Astrocyte of the hippocampus (primary cell): ENCODE measurements around the gene FOXQ1.
"Not testable (repeated sequence)": the region's sequence is repeated elsewhere in the genome, so short reads cannot be mapped to it uniquely, and the experiment has no call there.

Experiments
- DNase-seq: peaks from one replicate; pipeline ENCODE4 v3.0.0; 2011; ENCODE audit warnings: low read depth, low spot score

FOXQ1 gene

DNA sequence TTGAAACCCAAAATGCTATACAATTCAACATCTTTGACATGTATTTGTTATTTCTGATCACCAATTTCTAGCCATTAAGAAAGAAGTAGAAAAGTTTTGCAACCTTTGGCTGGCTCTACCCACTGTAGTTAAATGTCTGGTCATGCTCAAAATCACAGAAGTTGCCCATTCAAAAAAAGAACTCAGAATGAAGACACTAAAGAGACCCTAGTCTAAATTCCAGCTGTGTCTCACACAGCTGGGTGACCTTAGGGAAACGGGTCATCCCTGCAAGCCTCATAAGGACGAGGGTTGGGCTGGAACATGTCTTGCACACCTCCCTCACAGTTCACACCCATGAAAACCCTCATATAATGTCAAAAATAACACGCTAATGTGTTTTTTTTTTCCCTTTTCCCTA is 10.3 kb downstream of the FOXQ1 start:
- DNase-seq: no peak

DNA sequence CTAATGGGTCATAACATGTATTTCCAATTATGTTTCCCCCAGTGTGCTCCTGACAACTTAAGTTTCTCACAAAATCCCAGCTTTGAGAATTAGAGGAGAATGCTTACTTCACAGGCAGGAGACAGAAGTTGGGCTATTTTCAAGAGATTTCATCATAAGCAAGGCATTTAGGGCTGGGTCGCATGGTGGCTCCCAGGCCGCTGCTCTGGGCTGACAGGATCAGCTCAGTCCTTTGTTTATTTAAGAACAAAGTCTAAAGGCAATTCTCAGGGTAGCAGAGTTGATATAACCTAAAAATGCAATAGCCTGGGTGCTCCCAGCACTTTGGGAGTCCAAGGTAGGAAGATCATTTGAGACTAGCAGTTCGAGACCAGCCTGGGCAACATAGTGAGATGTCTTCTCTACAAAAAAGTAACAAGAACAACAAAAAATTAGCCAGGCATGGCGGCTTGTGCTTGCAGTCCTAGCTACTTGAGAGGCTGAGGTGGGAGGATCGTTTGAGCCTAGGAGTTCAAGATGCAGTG is 10.9 kb downstream of the FOXQ1 start:
- no peak for DNase-seq

DNA sequence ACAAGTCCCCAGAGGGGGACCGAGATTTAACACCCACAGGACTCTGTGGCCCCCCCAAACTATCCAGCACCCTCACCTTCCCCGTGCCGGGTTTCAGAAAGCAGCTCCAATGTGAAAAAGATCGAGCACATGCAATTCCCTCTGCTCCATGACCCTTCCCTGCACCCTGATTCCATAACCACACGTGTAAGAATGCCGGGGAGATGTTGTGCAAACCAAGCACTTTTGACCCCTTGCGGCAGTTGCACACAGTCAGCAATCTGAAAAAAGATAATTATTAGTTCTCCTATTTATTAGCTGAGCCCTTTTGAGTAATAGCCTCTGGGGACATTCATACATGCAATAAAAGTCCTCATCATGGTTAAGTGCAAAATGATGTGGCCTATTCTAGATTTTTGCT is 13.0 kb downstream of the FOXQ1 start:
- DNase-seq: no peak

DNA sequence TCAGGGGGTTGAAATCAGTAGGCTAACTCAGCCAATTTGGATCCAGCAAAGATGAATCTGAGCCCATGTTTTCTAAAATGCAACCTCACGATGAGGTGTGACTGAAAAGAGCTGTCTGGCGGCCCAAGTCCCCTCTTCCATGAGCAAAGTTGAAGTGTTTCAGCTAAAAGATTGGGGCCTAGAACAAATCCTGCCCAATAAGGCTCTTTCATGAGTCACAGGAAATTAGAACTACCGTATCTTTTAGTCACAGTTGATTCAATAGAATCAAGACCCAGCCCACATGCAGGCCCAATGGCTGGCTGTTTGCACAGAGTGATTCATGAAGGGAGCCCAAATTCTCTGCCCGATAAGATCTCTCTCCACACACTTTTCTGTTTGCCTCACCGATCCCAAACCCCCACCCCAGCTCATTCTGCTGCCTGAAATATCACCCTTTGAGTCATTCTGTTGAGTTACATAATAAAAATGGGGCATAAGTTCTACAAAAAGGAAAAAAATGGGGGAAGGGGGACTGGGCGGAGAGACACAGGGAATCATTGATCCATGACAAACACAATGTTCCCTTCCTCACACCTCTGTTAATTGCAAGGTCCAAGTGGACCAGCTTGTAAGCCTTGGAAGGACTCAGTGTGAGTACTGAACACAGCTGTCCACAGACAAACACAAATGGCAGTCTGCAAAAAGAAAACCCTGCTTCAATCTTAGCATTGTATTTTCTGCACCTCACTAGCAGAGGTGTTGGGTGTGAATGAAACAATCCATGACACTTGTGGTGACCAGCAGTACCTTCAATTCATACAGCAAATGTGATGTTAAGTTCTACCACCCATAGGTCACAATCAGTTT is 13.8 kb downstream of the FOXQ1 start:
- peak; percentile 45 for DNase-seq

DNA sequence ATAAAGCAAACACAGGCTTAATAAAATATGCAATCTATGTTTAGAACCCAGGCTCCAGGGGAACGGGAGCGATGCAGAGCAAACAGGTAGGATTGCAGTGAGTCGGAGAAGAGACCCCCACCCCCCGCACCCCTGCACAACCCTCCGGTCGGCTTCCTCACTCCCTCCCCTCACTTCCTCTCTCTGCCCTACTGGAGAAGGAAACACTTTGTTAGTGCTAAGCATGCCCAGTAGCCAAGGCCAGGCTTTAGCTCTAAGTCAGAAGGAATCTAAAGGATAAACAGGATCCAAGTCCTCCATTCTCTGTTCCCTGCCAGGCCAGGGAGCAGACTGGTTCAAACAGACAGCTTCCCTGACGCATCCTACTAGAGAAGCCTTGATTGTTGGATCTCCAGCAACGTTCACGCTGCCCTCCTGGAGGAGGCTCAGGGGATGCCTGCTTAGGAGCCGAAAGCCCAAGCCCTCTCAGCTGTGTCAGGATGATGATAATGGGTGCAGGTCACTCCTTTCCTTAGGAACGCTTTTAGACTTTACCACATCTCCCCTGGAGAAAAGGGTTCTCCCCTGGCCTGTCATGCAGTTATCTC is 14.7 kb downstream of the FOXQ1 start:
- DNase-seq: no peak

DNA sequence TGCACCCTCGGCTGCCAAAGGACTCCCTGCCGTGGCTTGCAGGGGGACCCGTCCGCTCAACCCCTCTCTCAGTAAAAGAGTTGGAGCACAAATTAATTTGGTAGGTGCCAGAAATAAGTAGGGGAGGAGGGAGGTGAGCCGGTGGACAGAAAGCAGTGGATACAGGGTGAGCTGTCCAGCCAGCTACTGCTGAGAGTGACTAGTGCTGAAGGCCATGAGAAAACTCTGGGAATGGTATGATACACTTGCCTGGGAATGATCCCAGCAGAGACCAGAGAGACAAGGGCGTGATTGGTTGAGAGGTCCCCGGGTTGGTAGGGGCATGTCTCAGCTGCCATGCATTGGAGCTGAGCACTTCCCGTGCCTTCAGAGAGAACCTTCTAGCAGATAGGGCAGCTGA is 15.7 kb downstream of the FOXQ1 start:
- DNase-seq: no peak

DNA sequence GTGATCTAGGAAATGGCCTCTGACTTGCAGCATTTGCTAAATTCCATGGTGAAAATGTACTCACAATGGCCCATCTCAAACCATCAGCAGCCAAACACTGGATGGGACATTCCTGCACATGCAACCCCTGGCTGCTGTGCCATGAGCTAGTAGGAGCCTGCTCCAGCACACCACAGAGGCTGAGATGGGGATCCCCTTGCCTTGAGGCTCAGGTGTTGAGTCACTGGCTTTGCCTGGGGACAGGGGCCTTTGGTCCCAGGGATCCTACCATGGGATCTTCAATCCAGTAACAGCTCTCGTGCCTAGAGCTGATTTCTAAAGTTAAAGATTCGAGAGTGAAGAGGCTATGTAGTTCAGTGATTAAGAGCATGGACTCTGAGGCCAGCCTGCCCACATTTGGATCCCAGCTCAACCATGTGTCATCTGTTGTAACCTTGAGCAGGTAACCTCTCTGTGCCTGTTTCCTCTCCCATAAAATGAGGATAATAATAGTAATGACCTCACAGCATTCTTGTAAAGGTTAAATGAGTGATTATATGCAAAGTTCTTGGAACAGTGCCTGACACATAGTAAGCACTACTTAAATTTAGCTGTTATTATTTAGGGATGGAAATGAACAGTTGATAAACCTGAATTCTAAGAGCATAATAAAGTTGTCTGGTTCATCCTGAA is 16.4 kb downstream of the FOXQ1 start:
- no peak for DNase-seq

DNA sequence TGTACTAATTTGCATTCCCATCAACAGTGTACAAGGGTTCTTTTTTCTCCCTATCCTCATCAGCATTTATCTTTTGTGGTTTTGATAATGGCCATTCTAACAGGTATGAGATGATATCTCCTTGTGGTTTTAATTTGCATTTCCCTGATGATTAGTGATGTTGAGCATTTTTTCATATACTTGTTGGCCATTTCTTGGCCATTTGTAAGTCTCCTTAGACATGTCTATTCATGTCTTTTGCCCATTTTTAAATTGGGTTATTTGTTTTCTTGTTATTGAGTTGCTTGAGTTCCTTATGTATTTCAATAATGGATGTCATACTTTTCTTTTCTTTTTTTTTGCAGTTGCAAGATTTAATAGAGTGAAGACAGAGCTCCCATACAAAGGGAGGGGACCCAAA is 17.8 kb downstream of the FOXQ1 start:
- no peak for DNase-seq

DNA sequence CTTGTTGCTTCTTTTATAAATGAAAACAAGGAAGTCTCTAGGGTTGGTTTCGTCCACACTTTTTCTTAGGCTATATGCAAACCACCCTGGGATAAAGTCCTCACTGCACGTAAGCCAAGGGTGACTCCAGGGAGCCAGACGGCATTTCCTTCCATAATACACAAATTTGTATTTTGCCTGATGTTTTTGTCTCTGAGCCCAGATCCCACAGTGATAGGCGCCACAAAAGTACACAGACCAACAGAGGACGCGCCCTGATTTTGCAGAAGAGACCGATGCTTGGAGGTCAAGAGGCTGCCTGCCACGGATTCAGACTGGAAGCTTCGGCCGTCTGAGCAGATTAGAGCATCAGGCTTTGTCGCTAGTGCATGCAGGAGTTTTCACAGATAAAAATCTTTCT is 22.8 kb downstream of the FOXQ1 start:
- DNase-seq: no peak

DNA sequence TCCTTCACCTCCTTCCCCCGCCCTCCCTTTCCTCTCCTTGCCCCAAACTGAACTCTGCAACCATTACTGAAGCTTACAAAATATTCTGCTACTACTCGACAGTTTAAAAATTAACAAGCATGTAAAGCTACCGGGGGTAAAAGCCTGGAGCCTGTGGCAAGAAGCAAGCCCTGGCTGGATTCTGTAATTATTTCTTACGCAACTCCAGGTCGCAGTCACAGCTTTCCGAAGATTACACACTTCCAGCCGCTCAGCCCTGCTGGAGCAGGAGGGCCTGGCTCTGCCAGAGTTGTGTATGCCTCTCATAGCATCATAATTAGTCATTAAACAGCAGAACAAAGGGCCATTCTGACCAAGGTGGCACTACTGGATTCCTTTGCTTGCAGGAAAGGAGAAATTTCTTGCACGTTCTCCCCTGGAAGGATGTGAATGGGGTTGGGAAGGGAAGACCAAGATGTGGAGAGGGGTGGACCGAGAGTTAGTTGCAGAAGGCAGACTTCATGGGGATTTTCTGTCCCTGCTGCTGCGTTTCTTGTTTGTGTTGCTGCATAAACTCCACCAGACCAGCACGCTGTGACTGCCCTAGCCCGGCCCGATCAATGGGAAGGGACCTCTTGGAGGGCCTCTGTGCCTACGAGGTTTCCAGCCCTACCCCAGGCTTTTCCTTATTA is 23.6 kb downstream of the FOXQ1 start:
- DNase-seq: peak; percentile 93

DNA sequence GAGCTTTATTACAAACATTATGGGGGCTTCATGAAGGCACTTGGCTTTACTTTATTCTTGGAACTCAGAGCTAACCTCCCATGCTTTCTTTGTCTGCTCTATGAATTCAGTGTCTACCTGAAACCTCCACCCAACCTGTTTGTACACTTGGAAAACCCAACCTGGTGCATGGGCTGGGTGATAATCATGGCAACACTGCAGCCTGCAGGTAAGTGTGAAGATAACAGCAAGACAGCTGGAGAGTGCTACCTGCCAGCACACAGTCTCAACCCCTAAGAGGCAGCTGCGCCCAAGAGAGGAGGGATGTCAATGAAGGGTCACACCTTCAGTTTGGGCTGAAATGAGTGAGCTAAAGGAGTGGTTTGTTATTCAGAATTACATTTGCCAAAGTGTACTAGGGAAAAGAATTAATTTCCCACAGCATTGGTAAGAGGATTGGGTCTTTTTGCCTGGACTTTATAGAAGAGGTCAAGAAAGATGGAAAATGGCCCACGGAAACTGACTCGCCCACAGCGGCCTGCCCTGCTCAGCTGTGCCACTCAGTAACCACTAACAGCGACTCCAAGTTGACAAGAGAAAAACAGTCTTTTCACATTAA is 24.4 kb downstream of the FOXQ1 start:
- no peak for DNase-seq

DNA sequence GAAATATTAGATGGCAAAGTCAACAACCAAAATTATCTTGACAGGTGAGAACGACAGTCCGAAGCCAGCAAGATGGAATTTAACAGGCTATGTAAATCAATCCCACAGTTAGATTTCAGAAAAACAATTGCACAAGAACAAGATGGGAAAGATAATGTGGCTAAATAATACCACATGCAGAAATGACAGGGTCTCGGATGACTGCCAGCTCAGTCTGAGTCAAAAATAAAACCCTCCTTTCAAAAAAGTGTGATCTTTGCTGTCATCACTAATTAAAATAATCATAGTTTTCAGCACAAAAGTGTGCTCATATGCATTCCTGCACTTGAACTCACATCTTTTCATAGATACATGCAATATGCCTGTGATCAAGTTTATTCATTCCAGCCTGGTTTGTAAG is 25.9 kb downstream of the FOXQ1 start:
- no peak for DNase-seq

DNA sequence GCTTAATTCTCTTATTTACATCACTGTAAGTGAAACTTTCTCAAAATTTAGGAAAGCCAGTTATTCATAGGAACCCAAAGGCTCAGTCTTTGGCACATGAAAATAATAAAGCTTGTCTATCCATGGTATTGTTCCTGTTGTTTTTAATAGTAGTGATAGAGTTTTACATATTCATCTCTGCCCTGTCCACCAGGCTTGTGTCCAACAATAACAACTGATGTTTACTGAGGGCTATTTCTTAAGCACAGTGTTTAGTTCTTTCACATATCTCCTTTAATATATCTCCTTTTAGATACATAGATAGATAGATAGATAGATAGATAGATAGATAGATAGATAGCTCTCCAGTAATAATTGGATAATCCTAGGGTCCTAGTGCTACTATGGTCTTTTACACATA is 34.2 kb downstream of the FOXQ1 start:
- peak; percentile 16 for DNase-seq

DNA sequence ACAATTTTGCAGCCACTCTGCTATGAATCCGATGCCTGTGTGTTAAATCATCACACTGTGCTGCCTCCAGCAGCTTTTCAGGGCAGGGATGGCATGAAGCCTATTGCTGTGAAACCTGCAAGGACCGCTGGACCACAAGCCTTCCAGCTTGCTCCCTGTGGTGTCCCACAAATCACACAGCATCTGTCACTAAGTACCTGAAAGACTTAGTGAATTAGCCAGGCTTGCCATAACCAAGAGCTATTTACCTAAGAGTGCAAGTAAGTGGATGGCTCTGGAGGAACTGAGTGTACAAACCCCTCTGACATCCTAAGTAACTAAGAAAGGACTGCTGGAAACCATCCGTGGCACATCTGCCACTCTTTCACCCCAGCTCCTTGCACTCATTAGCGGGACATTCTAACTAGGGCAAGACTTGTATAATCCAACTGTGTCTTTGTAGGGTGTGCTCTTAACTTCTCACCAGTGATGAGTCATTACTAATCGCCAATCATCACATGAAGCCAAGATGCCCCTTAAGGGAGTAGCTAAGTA is 34.7 kb downstream of the FOXQ1 start:
- peak; percentile 57 for DNase-seq

DNA sequence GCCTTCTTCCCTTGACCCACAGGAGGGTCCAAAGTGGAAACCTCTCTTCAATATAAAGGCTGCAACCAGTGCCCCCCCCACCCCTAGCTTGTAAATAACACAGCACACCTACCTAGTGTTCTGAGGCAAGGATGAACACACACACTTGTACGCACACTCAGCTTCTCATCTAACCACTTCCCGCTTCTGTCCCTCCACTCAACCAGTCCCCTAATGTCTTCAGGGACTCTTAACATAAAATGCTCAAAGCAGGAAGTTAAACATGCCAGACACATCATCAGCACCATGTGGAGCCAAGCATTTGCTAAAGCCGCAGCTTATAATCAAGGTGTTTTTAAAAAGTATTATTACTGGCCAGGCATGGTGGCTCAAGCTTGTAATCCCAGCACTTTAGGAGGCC is 35.3 kb downstream of the FOXQ1 start:
- DNase-seq: no peak

DNA sequence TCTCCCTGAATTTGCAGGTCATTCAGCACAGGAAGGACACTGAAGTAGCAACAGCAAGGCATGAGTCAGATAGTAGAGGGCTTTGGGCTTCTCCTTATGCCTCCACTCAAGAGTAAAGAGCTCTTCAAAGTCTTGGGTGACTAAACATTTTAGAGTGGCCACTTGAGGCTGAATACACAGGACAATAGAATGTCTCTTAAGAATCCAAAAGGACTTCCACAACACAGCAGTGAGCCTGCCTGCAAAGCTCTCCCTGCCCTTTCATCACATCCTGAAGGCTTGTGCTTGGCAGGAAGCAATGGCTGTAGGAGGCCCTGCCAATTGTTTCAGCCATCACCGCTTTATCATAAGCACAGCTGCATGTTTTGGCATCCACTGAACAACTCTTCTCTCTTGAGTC is 36.8 kb downstream of the FOXQ1 start:
- DNase-seq: peak; percentile 20

DNA sequence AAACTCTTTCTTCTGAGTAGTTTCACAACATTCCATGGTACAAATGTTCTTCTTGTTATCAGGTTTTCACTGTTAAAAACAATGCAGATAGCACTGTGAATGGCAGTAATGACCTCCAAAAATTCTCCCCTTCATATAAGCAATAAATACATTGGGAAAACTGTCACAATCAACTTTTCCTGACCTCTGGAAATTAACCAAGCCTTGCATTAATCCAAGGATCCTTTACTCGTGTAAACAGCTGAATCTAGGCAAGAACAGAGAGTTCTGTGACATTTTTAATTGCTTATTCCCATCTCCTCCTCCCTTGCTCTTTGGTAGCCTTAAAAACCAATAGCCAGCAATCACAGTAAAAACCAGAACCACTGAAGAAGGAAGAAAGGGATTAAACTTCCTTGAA is 37.8 kb downstream of the FOXQ1 start:
- DNase-seq: no peak

DNA sequence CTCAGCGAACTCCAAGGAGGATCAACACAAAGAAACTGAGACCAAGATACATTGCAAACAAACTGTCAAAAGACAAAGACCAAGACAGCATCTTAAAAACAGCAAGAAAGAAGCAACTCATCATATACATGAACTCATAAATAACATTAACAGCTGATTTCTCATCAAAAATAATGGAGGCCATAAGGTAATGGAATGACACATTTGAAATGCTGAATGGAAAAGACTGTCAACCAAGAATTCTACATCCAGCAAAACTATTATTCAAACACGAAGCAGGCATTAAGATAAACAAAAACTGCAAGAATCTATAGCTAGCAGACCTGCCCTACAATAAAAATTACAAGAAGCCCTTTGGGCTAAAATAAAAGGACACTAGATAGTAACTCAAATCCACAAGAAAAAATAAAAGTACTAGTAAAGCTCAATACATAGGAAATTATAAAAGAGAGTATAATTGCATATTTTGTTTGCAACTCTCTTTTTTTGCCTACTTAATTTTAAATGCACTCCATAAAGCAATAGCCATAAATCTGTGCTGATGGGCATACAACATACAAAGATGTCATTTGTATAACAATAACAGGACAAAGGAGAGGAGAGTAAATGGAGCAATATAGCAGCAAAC is 39.6 kb downstream of the FOXQ1 start:
- DNase-seq: no peak

DNA sequence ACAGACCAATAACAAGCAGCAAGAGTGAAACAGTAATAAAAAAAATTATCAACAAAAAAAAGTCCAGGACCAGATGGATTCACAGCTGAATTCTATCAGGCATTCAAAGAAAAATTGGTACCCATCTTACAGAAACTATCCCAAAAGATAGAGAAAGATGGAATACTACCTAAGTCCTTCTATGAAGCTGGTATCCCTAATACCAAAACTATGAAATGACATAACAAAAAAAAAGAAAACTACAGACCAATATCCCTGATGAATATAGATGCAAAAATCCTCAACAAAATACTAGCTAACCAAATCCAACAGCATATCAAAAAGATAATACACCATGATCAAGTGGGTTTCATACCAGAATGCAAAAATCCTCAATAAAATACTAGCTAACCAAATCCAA is 43.2 kb downstream of the FOXQ1 start:
- not testable (repeated sequence) for DNase-seq

DNA sequence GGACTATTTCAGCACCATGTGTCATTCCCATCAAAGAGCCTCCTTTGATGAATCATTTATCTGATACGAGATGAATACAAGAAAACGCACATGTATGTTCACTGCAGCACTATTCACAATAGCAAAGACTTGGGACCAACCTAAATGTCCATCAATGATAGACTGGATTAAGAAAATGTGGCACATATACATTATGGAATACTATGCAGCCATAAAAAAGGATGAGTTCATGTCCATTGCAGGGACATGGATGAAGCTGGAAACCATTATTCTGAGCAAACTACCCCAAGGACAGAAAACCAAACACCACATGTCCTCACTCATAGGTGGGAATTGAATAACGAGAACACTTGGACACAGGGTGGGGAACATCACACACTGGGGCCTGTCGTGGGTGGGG is 49.8 kb downstream of the FOXQ1 start:
- DNase-seq: not testable (repeated sequence)

DNA sequence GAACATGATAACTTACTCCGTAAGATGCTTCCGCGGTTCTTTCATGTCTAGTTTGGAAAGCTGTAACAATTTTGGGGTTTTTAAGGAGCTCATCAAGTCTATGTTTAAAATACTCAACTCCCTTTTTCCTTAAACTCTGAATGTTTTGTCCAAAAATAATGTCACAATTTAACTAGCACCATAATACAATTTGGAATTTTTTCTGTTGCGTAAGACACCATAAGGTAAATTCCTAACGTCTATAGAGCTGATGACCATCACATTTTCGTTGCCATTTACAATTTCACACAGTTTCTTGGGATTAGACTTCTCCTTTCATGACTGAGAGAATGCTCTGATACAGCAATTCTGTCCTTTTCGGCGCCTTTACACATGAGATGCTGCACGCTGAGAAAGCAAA is 50.7 kb downstream of the FOXQ1 start:
- DNase-seq: no peak
